Uterus (tissue), 2 donors: ENCODE data around the gene SGCE.

Experiments used
- CTCF ChIP-seq, 4 experiments: fragments of 200-600 bp in 2 of 4; fragments of 450-650 bp in 2 of 4; sonication (generic) in 2 of 4; IDR thresholded peaks; one replicate each; pipeline ENCODE4 v1.5.1; 2016 to 2019; ENCODE audit warnings: antibody characterized with exemption in 4 of 4, mild to moderate bottlenecking in 2 of 4, moderate library complexity in 1 of 4
- POLR2A ChIP-seq, 2 donors: fragments of 450-650 bp; IDR thresholded peaks; one replicate each; pipeline ENCODE4 v1.6.1; 2016; ENCODE audit warnings: antibody characterized with exemption in 2 of 2, mild to moderate bottlenecking in 1 of 2, moderate library complexity in 1 of 2

- no peak for TF ChIP-seq CTCF (IDR thresholded peaks at IDR 0.05)
- no peak for TF ChIP-seq POLR2A (IDR thresholded peaks at IDR 0.05)
These were observed 11.1 kb upstream of the SGCE start for GRCh38 chr7:94666879-94667587.
